ENCODE data around the gene FEV. TPM values are rescaled to one million over a fixed set of nuclear protein-coding genes. Genes with fewer than 3 reads are reported as not detected.

FEV gene
- total RNA-seq, 1 experiment from 2014 or later: not detected

- no peaks in the 10 kb centered on the region for H3K9me3 ChIP-seq (ENCODE audit: low read length)
- no peaks in the 10 kb centered on the region for H3K4me1 ChIP-seq (ENCODE audit: low read length)
- no peak overlapping the region for H3K4me3 ChIP-seq (ENCODE audit: low read length)
- no peak overlapping the region for H3K9ac ChIP-seq (ENCODE audit: low read length)
- no peak for DNase-seq
- 0 out of 2 replicates have a peak, but pooled peaks cover 3% of the 10 kb centered on the region for H4K20me1 ChIP-seq (ENCODE audit: insufficient read depth, low read depth, low read length)
- H3K79me2 ChIP-seq (ENCODE audit: low read length): no peaks in the 10 kb centered on the region
- H3K27me3 ChIP-seq (ENCODE audit: low read length): no peaks in the 10 kb centered on the region
- no peak overlapping the region for H3K4me2 ChIP-seq (ENCODE audit: low read depth, low read length, poor library complexity, severe bottlenecking)
- no peaks in the 10 kb centered on the region for H3K9me2 ChIP-seq (replicated peaks; ENCODE audit: insufficient read depth, low read length)
- H2AFZ ChIP-seq (ENCODE audit: low read length): no peak overlapping the region
- H3K27ac ChIP-seq (ENCODE audit: low read length): no peak overlapping the region
- H3K36me3 ChIP-seq (ENCODE audit: insufficient read depth, low read length): no peaks in the 10 kb centered on the region
Measured at GRCh38 chr2:219027511-219028055, 42.6 kb upstream of the FEV start.

DNA sequence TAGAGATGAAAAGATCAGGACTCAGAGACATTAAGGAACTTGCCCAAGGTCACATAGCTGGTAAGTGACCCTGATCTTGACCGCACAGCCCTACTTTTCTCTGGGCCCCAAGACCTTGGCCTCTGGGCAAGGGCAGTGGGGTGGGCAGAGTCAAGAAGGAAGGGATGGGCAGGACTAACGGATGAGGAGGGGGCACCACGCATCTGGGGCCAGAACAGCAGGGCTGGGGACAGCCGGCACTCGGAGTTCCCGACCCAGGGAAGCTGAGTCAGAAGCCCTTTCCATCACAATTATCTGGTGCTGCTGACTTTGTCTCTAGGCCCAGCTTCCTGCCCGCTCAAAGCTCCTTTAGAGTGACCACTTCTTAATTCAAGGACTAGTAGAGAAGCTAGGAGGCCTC, 42.0 kb upstream of the FEV start:
- Histone ChIP-seq H2AFZ (ENCODE audit: low read length) (no peak overlapping the region), H3K4me1 (ENCODE audit: low read length) (no peaks in the 10 kb centered on the region), H3K4me2 (ENCODE audit: low read depth, low read length, poor library complexity, severe bottlenecking) (no peak overlapping the region)

DNA sequence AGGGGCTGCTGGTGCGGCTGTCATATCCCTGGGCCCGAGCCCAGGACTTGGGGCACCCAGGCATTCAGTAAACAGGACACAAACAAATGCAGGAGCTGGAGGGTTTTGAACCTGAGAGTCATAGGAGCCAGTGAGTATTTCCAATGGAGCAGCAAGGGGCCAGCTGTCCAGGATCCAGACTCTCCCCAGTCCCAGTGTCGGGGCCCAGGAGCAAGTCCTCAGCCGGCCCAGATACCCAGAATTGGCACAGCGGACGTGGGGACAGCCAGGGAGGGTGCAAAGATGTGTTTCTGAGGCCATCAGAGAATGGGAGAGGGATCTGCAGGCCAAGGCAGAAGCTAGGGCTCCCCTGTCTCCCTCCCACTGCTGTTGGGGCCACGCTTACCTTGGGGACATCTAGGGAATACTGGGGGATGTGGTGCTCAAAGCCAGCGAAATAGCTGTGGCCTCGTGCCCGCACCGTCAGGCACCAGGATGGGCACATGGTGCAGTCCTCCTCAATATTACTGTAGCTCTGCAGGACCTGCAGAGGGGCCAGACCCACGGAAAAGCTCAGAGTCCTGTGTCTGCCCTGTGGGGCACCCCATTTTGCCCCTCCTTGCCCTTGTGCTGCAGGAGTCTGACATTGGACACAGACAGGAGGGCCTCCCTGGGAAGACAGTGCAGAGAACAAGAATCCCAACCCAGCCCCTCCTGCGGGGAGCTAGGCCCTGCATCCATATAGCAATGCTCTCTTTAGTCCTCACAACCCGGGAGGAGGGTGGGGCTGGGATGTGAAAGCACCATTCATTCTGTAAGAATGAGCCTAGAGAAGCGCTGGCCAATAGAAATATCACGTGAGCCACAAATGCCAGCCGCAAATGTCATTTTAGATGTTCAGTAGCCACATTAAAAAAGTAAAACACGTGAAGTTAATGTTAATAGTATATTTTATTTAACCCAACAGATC, 40.9 kb upstream of the FEV start:
- Histone ChIP-seq H2AFZ (ENCODE audit: low read length) (no peak overlapping the region), H3K27ac (ENCODE audit: low read length) (no peak overlapping the region), H3K4me1 (ENCODE audit: low read length) (no peaks in the 10 kb centered on the region), H3K79me2 (ENCODE audit: low read length) (no peaks in the 10 kb centered on the region), H3K9me3 (ENCODE audit: low read length) (no peaks in the 10 kb centered on the region), H3K9me2 (replicated peaks; ENCODE audit: insufficient read depth, low read length) (no peaks in the 10 kb centered on the region), H3K4me2 (ENCODE audit: low read depth, low read length, poor library complexity, severe bottlenecking) (no peak overlapping the region), H3K4me3 (ENCODE audit: low read length) (no peak overlapping the region), H3K27me3 (ENCODE audit: low read length) (no peaks in the 10 kb centered on the region), H4K20me1 (ENCODE audit: insufficient read depth, low read depth, low read length) (0 out of 2 replicates have a peak, but pooled peaks cover 3% of the 10 kb centered on the region), H3K36me3 (ENCODE audit: insufficient read depth, low read length) (no peaks in the 10 kb centered on the region), H3K9ac (ENCODE audit: low read length) (no peak overlapping the region)
- no peak for DNase-seq

More for the DNA sequence above, 42.0 kb upstream of the FEV start:
- Histone ChIP-seq H3K9me3 (ENCODE audit: low read length) (no peaks in the 10 kb centered on the region), H4K20me1 (ENCODE audit: insufficient read depth, low read depth, low read length) (0 out of 2 replicates have a peak, but pooled peaks cover 3% of the 10 kb centered on the region), H3K4me3 (ENCODE audit: low read length) (no peak overlapping the region), H3K9me2 (replicated peaks; ENCODE audit: insufficient read depth, low read length) (no peaks in the 10 kb centered on the region), H3K79me2 (ENCODE audit: low read length) (no peaks in the 10 kb centered on the region), H3K36me3 (ENCODE audit: insufficient read depth, low read length) (no peaks in the 10 kb centered on the region), H3K27me3 (ENCODE audit: low read length) (no peaks in the 10 kb centered on the region), H3K27ac (ENCODE audit: low read length) (no peak overlapping the region), H3K9ac (ENCODE audit: low read length) (no peak overlapping the region)
- no peak for DNase-seq

- Histone ChIP-seq H3K79me2 (ENCODE audit: low read length) (no peaks in the 10 kb centered on the region), H3K4me1 (ENCODE audit: low read length) (no peaks in the 10 kb centered on the region), H4K20me1 (ENCODE audit: insufficient read depth, low read depth, low read length) (no peaks in the 10 kb centered on the region), H3K27me3 (ENCODE audit: low read length) (no peaks in the 10 kb centered on the region), H3K4me2 (ENCODE audit: low read depth, low read length, poor library complexity, severe bottlenecking) (no peak overlapping the region), H3K36me3 (ENCODE audit: insufficient read depth, low read length) (no peaks in the 10 kb centered on the region), H3K9me2 (replicated peaks; ENCODE audit: insufficient read depth, low read length) (no peaks in the 10 kb centered on the region), H3K9ac (ENCODE audit: low read length) (no peak overlapping the region), H3K27ac (ENCODE audit: low read length) (no peak overlapping the region), H2AFZ (ENCODE audit: low read length) (no peak overlapping the region), H3K9me3 (ENCODE audit: low read length) (no peaks in the 10 kb centered on the region), H3K4me3 (ENCODE audit: low read length) (no peak overlapping the region)
- no peak for DNase-seq
Measured at GRCh38 chr2:219024059-219024458, 39.1 kb upstream of the FEV start.

- Histone ChIP-seq H3K27me3 (ENCODE audit: low read length) (no peaks in the 10 kb centered on the region), H3K4me1 (ENCODE audit: low read length) (no peaks in the 10 kb centered on the region), H3K9me3 (ENCODE audit: low read length) (no peaks in the 10 kb centered on the region), H3K27ac (ENCODE audit: low read length) (no peak overlapping the region), H3K9ac (ENCODE audit: low read length) (no peak overlapping the region), H3K4me2 (ENCODE audit: low read depth, low read length, poor library complexity, severe bottlenecking) (no peak overlapping the region), H3K9me2 (replicated peaks; ENCODE audit: insufficient read depth, low read length) (no peaks in the 10 kb centered on the region), H4K20me1 (ENCODE audit: insufficient read depth, low read depth, low read length) (no peaks in the 10 kb centered on the region), H3K36me3 (ENCODE audit: insufficient read depth, low read length) (no peaks in the 10 kb centered on the region), H3K79me2 (ENCODE audit: low read length) (no peaks in the 10 kb centered on the region), H2AFZ (ENCODE audit: low read length) (no peak overlapping the region), H3K4me3 (ENCODE audit: low read length) (no peak overlapping the region)
- DNase-seq: no peak
Measured at GRCh38 chr2:219023045-219023605, 38.1 kb upstream of the FEV start.

DNA sequence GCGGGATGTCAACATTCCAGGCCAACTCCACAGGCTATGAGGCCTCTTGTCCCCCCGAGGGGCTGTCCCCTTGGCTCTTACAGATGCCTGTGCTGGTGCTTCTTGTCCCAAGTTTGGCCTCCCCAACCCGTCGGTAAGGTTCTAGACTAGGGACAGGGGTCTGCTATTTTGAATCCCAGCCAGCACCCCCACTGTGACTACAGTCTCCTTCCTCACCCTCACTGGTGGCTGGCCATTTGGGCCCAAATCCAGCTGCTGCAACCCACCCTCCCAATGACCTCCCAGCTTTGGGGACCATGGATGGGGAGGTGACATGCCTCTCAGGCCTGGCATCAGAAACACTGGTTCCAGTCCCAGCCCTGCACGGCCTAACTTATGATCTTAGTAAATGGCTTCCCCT, 37.6 kb upstream of the FEV start:
- H3K4me2 ChIP-seq (ENCODE audit: low read depth, low read length, poor library complexity, severe bottlenecking): no peak overlapping the region
- H3K9me3 ChIP-seq (ENCODE audit: low read length): no peaks in the 10 kb centered on the region
- no peak overlapping the region for H3K9ac ChIP-seq (ENCODE audit: low read length)
- H3K27me3 ChIP-seq (ENCODE audit: low read length): no peaks in the 10 kb centered on the region
- no peak overlapping the region for H3K27ac ChIP-seq (ENCODE audit: low read length)
- no peaks in the 10 kb centered on the region for H3K79me2 ChIP-seq (ENCODE audit: low read length)
- no peaks in the 10 kb centered on the region for H3K4me1 ChIP-seq (ENCODE audit: low read length)
- H2AFZ ChIP-seq (ENCODE audit: low read length): no peak overlapping the region
- H3K9me2 ChIP-seq (replicated peaks; ENCODE audit: insufficient read depth, low read length): no peaks in the 10 kb centered on the region
- H4K20me1 ChIP-seq (ENCODE audit: insufficient read depth, low read depth, low read length): no peaks in the 10 kb centered on the region
- DNase-seq: no peak
- no peaks in the 10 kb centered on the region for H3K36me3 ChIP-seq (ENCODE audit: insufficient read depth, low read length)
- H3K4me3 ChIP-seq (ENCODE audit: low read length): no peak overlapping the region

GRCh38 chr2:219022041-219022440, 37.1 kb upstream of the FEV start:
- Histone ChIP-seq H3K79me2 (ENCODE audit: low read length) (no peaks in the 10 kb centered on the region), H3K9me3 (ENCODE audit: low read length) (no peaks in the 10 kb centered on the region), H3K4me1 (ENCODE audit: low read length) (no peaks in the 10 kb centered on the region), H3K9me2 (replicated peaks; ENCODE audit: insufficient read depth, low read length) (no peaks in the 10 kb centered on the region), H3K27me3 (ENCODE audit: low read length) (no peaks in the 10 kb centered on the region), H3K4me3 (ENCODE audit: low read length) (no peak overlapping the region), H4K20me1 (ENCODE audit: insufficient read depth, low read depth, low read length) (no peaks in the 10 kb centered on the region), H3K9ac (ENCODE audit: low read length) (no peak overlapping the region), H3K4me2 (ENCODE audit: low read depth, low read length, poor library complexity, severe bottlenecking) (no peak overlapping the region), H3K27ac (ENCODE audit: low read length) (no peak overlapping the region), H3K36me3 (ENCODE audit: insufficient read depth, low read length) (no peaks in the 10 kb centered on the region), H2AFZ (ENCODE audit: low read length) (no peak overlapping the region)
- no peak for DNase-seq

DNA sequence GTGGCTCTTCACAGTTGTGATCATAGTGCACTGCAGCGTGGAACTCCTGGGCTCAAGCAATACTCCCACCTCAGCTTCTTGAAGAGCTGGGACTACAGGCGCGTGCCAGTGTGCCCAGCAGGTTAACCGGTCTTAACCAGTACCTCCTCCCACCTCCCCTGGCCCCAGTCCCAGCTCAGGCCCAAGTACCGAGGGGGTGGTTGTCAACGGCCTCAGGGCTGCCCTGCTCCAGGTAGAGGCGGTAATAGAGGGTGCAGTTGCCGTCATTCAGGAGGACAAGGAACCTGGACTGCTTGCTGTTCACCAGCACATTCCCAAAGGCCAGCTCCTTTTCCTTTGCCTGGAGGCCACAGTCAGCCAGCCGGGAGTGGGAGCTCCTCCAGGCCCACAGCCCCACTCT, 36.6 kb upstream of the FEV start:
- Histone ChIP-seq H3K4me3 (ENCODE audit: low read length) (no peak overlapping the region), H2AFZ (ENCODE audit: low read length) (no peak overlapping the region), H3K9me2 (replicated peaks; ENCODE audit: insufficient read depth, low read length) (no peaks in the 10 kb centered on the region), H4K20me1 (ENCODE audit: insufficient read depth, low read depth, low read length) (no peaks in the 10 kb centered on the region), H3K27ac (ENCODE audit: low read length) (no peak overlapping the region), H3K79me2 (ENCODE audit: low read length) (no peaks in the 10 kb centered on the region), H3K27me3 (ENCODE audit: low read length) (no peaks in the 10 kb centered on the region), H3K9me3 (ENCODE audit: low read length) (no peaks in the 10 kb centered on the region), H3K4me1 (ENCODE audit: low read length) (no peaks in the 10 kb centered on the region), H3K36me3 (ENCODE audit: insufficient read depth, low read length) (no peaks in the 10 kb centered on the region), H3K4me2 (ENCODE audit: low read depth, low read length, poor library complexity, severe bottlenecking) (no peak overlapping the region), H3K9ac (ENCODE audit: low read length) (no peak overlapping the region)
- no peak for DNase-seq

All from Karpas-422 (cell line).